Neural progenitor cell (in vitro differentiated cells): ENCODE data around the gene GPR162.

Experiments used
- EZH2 ChIP-seq: fragments of 200-600 bp; sonication (generic); IDR thresholded peaks from 2 replicates; pipeline ENCODE4 v1.6.1; 2017; ENCODE audit warnings: antibody characterized with exemption, mild to moderate bottlenecking, moderate library complexity
- EZH2phosphoT487 ChIP-seq: fragments of 200-600 bp; sonication (generic); IDR thresholded peaks from 2 replicates; pipeline ENCODE4 v1.6.1; 2017; ENCODE audit warnings: antibody characterized with exemption
- TF ChIP-seq, protein P1 (sequence below): fragments of 200-600 bp; sonication (generic); IDR thresholded peaks from 2 replicates; pipeline ENCODE4 v1.5.1; 2017; ENCODE audit warnings: antibody characterized with exemption, mild to moderate bottlenecking

DNA sequence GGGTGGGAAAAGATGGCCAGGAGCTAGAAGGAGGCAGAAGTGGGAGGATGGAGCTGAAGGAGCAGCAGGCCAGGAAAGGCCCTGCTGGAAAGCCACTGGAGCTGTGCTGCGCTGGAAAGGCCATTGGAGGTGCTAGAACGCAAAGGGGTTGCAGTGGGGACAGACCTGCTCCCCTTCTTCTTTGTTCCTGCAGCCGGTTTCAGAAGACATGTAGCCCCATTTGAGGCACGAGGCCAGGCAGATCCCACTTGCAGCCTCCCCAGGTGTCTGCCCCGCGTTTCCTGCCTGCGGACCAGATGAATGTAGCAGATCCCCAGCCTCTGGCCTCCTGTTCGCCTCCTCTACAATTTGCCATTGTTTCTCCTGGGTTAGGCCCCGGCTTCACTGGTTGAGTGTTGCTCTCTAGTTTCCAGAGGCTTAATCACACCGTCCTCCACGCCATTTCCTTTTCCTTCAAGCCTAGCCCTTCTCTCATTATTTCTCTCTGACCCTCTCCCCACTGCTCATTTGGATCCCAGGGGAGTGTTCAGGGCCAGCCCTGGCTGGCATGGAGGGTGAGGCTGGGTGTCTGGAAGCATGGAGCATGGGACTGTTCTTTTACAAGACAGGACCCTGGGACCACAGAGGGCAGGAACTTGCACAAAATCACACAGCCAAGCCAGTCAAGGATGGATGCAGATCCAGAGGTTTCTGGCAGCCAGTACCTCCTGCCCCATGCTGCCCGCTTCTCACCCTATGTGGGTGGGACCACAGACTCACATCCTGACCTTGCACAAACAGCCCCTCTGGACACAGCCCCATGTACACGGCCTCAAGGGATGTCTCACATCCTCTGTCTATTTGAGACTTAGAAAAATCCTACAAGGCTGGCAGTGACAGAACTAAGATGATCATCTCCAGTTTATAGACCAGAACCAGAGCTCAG is 2.3 kb upstream of the GPR162 start:
- TF ChIP-seq EZH2 = no peak
- TF ChIP-seq, protein P1, sequence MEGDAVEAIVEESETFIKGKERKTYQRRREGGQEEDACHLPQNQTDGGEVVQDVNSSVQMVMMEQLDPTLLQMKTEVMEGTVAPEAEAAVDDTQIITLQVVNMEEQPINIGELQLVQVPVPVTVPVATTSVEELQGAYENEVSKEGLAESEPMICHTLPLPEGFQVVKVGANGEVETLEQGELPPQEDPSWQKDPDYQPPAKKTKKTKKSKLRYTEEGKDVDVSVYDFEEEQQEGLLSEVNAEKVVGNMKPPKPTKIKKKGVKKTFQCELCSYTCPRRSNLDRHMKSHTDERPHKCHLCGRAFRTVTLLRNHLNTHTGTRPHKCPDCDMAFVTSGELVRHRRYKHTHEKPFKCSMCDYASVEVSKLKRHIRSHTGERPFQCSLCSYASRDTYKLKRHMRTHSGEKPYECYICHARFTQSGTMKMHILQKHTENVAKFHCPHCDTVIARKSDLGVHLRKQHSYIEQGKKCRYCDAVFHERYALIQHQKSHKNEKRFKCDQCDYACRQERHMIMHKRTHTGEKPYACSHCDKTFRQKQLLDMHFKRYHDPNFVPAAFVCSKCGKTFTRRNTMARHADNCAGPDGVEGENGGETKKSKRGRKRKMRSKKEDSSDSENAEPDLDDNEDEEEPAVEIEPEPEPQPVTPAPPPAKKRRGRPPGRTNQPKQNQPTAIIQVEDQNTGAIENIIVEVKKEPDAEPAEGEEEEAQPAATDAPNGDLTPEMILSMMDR = peak; percentile 6
- TF ChIP-seq EZH2phosphoT487 = no peak
